ENCODE results near the gene UBE2L5. TPM values are rescaled to one million over a fixed set of nuclear protein-coding genes. Genes with fewer than 3 reads are reported as not detected.

UBE2L5 gene
- total RNA-seq, 1 experiment from 2014 or later = not detected

DNA sequence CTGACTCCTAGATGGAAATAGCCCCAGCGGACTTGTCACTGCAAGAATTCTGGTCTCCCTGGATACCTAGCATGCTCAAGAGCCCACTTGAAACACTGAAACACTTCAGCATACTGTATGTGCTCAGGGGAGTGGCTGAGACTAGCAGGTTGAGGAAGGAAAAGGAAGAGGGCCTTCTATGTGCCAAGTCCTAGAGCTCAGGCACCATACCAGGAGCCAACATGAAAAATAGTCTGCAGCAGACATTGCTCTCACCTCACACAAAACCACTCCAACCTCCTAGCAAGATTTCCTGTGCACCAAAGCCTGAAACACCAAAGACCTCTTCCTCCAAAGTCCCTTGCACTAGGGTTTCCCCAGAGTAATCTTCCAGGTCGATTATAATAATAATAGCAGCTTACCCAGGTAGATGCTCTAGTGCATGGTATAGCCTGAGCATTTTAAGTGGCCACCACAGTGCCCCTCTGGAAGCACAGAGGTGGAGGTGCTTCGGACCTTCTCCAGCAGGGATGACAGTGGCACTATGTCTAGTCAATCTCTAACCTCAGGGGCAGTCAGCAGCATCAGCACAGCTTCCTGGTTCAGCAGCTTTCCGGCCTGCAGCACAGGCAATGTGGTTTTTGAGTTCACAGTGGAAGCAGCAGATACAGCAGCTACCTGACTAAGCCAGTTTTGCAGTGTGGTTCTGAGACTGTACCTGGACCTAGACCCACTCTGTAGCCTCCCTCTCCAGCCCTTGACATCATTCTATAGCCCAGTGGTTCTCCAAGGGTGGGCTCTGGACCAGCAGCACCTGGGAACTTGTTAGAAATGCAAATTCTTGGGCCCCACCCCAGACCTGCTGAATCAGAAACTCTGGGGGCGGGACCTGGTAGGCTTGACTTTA, 45.6 kb upstream of the UBE2L5 start:
- H3K27me3 Mint-ChIP-seq (ENCODE audit: insufficient read depth, unreplicated experiment) = peaks cover 17% of the 10 kb centered on the region
- H3K9me3 Mint-ChIP-seq (ENCODE audit: unreplicated experiment) = no peaks in the 10 kb centered on the region
- TF ChIP-seq, protein P1, sequence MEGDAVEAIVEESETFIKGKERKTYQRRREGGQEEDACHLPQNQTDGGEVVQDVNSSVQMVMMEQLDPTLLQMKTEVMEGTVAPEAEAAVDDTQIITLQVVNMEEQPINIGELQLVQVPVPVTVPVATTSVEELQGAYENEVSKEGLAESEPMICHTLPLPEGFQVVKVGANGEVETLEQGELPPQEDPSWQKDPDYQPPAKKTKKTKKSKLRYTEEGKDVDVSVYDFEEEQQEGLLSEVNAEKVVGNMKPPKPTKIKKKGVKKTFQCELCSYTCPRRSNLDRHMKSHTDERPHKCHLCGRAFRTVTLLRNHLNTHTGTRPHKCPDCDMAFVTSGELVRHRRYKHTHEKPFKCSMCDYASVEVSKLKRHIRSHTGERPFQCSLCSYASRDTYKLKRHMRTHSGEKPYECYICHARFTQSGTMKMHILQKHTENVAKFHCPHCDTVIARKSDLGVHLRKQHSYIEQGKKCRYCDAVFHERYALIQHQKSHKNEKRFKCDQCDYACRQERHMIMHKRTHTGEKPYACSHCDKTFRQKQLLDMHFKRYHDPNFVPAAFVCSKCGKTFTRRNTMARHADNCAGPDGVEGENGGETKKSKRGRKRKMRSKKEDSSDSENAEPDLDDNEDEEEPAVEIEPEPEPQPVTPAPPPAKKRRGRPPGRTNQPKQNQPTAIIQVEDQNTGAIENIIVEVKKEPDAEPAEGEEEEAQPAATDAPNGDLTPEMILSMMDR (IDR thresholded peaks at IDR 0.05; ENCODE audit: unreplicated experiment) = no peak
- no peak overlapping the region for H3K27ac Mint-ChIP-seq (ENCODE audit: low read depth, unreplicated experiment)
- intact Hi-C loops (cut with micrococcal nuclease) = no loop called here
- DNase-seq (ENCODE audit: unreplicated experiment) = no peak
- no peaks in the 10 kb centered on the region for H3K4me1 Mint-ChIP-seq (ENCODE audit: insufficient read depth, unreplicated experiment)
- POLR2A ChIA-PET = interaction anchor here (0.8 kb wide), 1 partner anchor 19 kb away, joined by 4 read pairs; no protein-coding TSS in a partner anchor
- CTCF ChIA-PET = no interaction called here
- no peaks in the 10 kb centered on the region for H3K36me3 Mint-ChIP-seq (ENCODE audit: insufficient read depth, unreplicated experiment)
- no TSS peak for BruUV-seq (replicated peaks)
- H3K4me3 Mint-ChIP-seq (ENCODE audit: unreplicated experiment) = no peak overlapping the region

DNA sequence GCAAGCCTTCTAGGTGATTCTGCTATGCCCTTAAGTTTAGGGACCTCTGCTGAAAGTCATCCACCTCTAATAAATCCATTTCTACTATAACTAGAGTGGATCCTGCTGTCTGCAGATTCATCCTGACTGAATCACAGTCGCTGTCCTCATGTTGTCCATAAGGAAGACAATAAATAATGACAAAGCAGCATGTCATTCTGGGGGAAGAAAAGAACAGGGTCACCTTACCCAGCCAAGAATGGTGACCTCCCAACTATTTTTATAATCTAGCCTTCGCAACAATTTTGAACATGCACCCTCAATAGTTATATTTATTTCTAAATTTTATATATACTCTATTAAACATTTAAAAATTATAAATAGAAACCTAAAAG, 45.0 kb upstream of the UBE2L5 start:
- Mint-ChIP-seq H3K4me3 (ENCODE audit: unreplicated experiment) (no peak overlapping the region), H3K27me3 (ENCODE audit: insufficient read depth, unreplicated experiment) (peaks cover 17% of the 10 kb centered on the region), H3K4me1 (ENCODE audit: insufficient read depth, unreplicated experiment) (no peaks in the 10 kb centered on the region), H3K36me3 (ENCODE audit: insufficient read depth, unreplicated experiment) (no peaks in the 10 kb centered on the region), H3K9me3 (ENCODE audit: unreplicated experiment) (no peaks in the 10 kb centered on the region), H3K27ac (ENCODE audit: low read depth, unreplicated experiment) (no peak overlapping the region)
- DNase-seq (ENCODE audit: unreplicated experiment) = no peak
- POLR2A ChIA-PET = no interaction called here
- no TSS peak for BruUV-seq (replicated peaks)
- CTCF ChIA-PET = no interaction called here
- intact Hi-C loops (cut with micrococcal nuclease) = no loop called here
- TF ChIP-seq, protein P1 (IDR thresholded peaks at IDR 0.05; ENCODE audit: unreplicated experiment) = no peak

DNA sequence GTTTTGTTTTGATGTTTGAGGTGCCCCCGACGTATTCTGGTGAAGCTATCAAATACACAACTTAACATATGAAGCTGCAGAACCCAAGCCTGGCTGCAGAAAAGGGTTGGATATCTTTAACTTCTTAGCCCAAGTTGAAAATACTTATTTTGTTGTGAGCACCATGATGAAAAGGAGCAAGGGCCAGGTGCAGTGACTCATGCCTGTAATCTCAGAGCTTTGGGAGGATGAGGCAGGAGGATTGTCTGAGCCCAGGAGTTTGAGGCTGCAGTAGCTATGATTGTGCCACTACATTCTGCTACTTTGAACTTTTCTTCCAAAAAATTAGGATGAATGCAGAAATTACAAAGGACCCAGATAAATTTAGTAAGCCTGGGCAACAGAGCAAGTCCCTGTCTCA, 44.1 kb upstream of the UBE2L5 start:
- no peaks in the 10 kb centered on the region for H3K9me3 Mint-ChIP-seq (ENCODE audit: unreplicated experiment)
- H3K27me3 Mint-ChIP-seq (ENCODE audit: insufficient read depth, unreplicated experiment) = peaks cover 17% of the 10 kb centered on the region
- no TSS peak for BruUV-seq (replicated peaks)
- H3K4me3 Mint-ChIP-seq (ENCODE audit: unreplicated experiment) = no peak overlapping the region
- ChIA-PET CTCF (no interaction called here), POLR2A (no interaction called here)
- H3K36me3 Mint-ChIP-seq (ENCODE audit: insufficient read depth, unreplicated experiment) = no peaks in the 10 kb centered on the region
- intact Hi-C loops (cut with micrococcal nuclease) = no loop called here
- DNase-seq (ENCODE audit: unreplicated experiment) = no peak
- H3K27ac Mint-ChIP-seq (ENCODE audit: low read depth, unreplicated experiment) = no peak overlapping the region
- H3K4me1 Mint-ChIP-seq (ENCODE audit: insufficient read depth, unreplicated experiment) = no peaks in the 10 kb centered on the region
- TF ChIP-seq, protein P1 (IDR thresholded peaks at IDR 0.05; ENCODE audit: unreplicated experiment) = no peak

DNA sequence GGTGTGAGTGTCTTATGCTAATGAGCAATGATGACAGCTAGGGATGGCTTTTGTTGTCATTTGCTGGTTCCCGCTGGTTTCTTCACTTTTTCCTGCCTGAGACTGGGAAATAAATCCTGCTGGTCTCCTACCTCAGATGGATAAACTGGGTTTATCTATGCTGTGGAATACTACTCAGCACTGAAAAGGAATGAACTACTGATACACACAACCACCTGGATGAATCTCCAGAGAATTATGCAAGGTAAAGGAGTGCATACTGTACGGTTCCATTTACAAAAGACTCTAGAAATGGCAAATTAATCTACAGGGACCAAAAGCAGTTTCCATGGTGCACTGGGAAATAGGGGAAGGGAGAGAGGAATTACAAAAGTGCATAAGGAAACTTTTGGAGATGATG, 41.2 kb upstream of the UBE2L5 start:
- Mint-ChIP-seq H3K4me3 (ENCODE audit: unreplicated experiment) (no peak overlapping the region), H3K27ac (ENCODE audit: low read depth, unreplicated experiment) (no peak overlapping the region), H3K36me3 (ENCODE audit: insufficient read depth, unreplicated experiment) (no peaks in the 10 kb centered on the region), H3K27me3 (ENCODE audit: insufficient read depth, unreplicated experiment) (peaks cover 17% of the 10 kb centered on the region), H3K4me1 (ENCODE audit: insufficient read depth, unreplicated experiment) (no peaks in the 10 kb centered on the region), H3K9me3 (ENCODE audit: unreplicated experiment) (no peaks in the 10 kb centered on the region)
- ChIA-PET CTCF (no interaction called here), POLR2A (no interaction called here)
- no TSS peak for BruUV-seq (replicated peaks)
- intact Hi-C loops (cut with micrococcal nuclease) = no loop called here
- TF ChIP-seq, protein P1 (IDR thresholded peaks at IDR 0.05; ENCODE audit: unreplicated experiment) = no peak
- no peak for DNase-seq (ENCODE audit: unreplicated experiment)
